CD4-positive, alpha-beta T cell treated with Interferon alpha-2 for 1 hour (primary cell): Measurements from ENCODE around the gene CCL13.
A peak's percentile ranks its signal among the peaks of the same experiment; 100 is the strongest.

ENCODE experiments used
- DNase-seq, 2 donors: peaks; one replicate each; pipeline ENCODE4 v3.0.0-alpha.2; 2020 to 2022

CCL13 gene

DNA sequence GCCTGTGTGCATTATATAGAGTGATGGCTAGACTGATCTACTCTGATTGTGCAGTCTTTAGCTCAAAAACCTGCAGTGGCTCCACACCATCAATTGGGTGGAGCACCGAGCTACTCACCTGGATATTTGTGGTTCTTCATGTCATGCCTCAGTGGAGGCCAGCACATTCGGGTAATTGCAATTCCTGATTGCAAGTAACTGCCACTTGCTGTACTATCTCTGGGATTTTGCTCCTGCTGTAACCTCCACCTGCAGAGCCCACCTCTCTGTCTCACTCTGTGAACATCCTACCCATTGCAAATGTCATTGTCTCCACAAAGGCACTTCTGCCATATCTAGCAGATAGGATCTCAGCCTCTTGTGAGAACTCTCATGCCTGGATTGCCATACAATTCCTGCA lies 8.5 kb downstream of the CCL13 start:
- no peak for DNase-seq

GRCh38 chr17:34365340-34365739 lies 9.1 kb downstream of the CCL13 start:
- DNase-seq: no peak

DNA sequence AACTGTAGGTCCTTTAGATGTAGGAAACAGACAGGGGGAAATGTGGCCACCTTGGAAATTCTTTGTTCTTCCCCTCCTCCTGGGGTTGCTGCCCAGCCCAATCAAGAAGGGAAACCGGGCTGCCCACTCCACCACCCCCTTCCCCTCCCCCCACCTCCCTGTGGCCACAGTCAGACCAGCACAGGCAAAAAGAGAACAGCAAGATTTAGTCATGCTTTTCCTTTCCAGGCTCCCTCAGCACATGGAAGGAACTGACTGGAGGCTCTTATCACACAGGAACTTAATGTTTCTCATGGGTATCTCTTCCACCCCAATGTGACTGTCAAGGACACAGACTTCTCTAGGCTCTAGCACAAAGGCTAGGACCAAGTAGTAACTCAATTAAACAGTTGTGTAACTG lies 9.7 kb downstream of the CCL13 start:
- no peak for DNase-seq

- DNase-seq: no peak
Measured at GRCh38 chr17:34366529-34367107, 10.3 kb downstream of the CCL13 start.

DNA sequence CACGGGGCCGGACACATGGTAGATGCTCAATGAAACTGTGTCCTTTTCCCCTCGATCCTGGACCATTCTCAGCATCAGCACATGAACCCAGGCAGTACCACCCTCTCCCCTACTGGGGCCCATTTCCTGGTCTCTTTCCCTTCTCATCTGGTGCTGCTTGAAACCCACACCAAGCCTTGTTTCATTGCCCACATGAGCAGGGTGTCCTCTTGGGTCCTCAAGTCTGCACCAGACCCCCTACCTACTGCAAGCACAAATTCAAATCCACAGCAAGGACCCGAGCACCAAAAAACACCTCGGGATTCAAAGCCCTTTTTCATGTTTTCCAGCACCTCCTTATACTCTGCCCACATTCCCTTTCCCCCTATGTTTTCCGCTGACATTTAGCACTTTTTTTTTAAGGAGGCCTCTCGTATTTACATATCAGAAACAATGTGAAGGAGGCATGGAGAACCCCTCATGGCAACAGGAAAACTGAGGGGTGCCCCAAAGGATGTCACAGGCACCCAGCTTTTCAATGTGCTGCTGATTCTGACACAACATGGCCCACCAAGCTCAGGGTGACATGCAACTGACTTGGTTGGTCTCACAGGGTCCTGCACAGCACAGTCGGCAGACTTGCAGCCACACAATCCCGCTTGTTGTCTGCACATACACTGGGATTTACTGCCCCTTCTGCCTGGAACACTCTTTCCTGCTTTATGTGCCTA lies 11.4 kb downstream of the CCL13 start:
- no peak for DNase-seq

GRCh38 chr17:34368196-34368945 lies 12.1 kb downstream of the CCL13 start:
- DNase-seq: no peak

DNA sequence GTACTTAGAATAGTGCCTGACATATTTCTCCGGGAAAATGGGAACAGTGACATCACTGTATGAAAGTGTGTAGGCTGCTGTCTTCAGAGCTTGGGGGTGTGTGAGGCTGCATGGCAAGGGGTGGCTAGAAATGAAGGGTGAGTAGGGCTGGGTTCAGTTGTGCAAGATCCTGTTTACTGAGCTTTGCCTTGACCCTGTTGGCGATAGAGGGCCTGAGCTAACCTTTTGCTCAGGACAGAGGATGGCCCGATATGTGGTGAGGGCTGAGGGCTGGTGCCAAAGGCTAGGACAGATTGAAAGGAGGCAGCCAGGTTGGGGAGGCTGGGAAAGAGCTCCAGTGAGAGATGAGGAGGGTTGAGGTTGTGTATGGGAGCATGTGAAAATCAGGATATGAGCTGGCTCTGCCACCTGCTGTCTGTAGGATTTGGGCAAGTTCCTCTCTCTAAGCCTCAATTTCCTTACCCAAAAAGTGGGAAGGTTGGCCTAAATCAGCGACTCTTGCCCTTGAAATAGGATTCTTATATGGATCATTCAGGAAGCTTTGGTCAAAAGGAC lies 12.7 kb downstream of the CCL13 start:
- no peak for DNase-seq

DNA sequence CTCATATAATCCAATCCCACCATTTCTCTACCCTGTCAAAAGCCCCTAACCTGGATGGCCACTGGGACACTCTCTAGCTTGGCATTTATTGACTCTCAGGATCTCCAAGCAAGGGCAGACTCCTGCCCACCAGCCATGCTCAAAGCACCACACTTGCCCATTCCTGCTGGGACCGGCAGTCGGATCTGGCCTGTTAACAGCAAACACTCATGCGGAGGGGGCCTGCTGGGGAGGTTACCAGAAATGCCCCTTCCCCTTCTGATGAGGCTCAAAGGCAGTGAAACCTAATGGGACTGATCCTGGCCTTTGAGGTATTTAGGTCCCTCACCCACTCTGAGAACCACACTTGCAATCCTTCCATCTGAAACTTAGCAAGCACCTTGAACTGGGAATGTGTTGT lies 13.3 kb downstream of the CCL13 start:
- no peak for DNase-seq

GRCh38 chr17:34370376-34370996 lies 14.2 kb downstream of the CCL13 start:
- DNase-seq: no peak

- DNase-seq: no peak
Measured at GRCh38 chr17:34370997-34371395, 14.7 kb downstream of the CCL13 start.

DNA sequence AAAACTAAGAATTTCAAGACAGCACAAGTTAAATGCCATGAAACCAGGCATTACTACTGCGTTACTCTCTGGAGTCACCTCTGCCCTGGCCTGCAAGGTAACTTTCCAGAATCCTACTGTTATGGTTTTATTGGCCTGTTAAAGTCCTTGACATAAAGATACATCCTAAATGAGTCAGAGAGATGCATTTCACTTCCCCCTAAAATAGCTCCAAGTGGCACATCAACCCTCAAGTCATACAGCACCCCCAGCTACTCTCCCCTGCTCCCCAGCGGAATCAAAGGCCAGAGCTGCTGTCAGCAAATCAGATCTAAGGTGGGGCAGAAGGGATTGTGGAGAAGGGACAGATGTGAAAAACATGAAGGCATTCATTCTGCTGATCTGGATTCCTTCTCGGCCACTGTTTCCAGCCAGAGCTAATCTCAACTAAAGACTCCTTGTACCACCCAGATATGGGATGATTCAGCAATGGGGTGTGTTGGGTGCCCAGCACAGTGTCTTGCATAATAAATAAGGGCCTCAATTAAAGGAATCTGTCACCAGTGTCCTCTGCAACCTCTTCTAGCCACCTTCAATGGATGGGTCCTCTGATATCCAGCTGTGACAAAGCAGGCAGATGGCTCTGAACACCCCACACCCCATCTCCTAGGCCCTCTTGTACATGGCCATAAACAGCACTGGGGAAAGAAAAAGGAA lies 15.3 kb downstream of the CCL13 start:
- DNase-seq: no peak

- DNase-seq: no peak
Measured at GRCh38 chr17:34374457-34374856, 18.2 kb downstream of the CCL13 start.

DNA sequence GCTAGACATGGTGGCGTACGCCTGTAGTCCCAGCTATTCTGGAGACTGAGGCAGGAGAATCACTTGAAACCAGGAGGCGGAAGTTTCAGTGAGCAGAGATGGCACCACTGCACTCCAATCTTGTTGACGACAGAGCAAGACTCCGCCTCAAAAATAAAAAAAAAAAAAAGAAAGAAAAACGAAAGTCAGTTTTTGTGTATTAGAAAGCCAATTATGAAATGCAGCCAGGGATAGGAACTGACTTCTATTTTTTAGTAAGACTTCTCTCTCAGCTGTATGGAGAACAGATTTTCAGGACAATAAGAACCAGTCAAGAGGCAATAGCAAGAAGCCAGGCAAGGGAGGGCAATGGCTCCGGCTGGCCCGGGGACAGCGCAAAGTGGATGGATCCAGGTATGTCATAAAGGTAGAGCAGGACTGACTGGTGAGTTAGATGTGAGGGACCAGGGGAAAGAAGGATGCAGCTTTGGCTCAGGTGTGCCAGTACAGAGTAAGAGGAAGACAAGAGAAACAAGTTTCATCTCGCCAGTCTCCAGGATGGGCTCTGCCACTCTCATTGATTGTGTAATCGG lies 19.2 kb downstream of the CCL13 start:
- no peak for DNase-seq

- no peak for DNase-seq
Measured at GRCh38 chr17:34377078-34377823, 21.0 kb downstream of the CCL13 start.

- DNase-seq: peak; percentile 9 to 39
Measured at GRCh38 chr17:34378664-34379101, 22.4 kb downstream of the CCL13 start.

DNA sequence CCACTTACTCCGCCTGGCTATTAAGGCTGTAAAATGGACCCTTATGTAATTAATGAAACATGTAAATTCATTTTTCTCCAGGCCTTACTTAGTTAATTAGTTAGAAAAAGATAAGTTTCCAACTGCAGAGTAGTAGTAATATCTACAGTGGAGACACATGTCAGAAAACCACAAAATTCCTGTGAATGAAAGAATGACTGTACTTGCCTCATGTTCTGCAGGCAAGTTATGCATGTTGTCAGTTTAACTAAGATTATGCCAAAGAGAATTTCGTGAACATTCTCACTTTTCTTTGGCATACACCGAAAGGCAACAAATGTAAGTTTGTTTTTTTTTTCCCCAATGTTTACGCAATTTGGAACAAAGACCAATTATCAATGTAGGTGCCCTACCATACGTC lies 23.6 kb downstream of the CCL13 start:
- no peak for DNase-seq

DNA sequence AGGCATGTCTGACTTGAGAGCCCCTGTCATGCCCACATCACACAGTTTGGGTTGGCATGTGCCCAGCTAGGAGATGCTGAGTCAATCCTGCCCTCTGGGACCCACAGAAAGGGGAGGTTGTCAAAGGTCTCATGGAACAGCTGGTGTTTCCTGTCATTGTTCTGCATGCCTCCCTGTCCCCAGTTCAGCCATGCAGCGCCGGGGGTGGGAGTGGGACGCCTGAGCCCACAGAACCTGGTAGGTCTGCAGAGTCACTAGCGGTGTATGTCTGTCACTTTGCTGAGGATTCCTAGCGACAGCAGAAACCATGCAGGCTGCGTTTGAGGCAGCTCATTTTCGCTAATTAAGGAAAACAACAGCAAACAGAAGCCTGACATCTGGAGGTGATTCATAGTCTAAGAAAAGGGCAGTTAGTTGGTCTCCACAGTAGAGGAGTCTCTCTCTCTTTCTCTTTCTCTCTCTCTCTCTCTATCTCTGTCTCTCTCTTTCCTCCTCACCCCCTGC lies 26.4 kb downstream of the CCL13 start:
- DNase-seq: no peak

DNA sequence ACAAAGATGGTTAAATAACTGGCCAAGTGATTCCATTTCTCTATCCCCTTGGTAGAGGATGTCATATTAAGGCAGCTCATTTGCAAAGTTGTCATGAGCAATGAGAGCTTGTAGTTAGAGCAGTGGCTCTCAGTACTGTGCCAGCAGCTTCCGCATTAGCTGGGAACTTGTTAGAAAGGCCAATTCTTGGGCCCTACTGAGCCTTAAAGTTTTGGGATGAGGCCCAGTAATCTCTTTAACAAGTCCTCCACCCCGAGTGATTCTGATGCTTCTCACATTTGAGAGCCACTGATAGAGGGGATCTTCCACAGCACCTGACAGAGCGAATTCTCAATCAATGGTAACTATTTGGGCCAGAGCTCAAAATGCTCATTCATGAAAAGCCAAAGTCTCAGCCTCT lies 26.9 kb downstream of the CCL13 start:
- no peak for DNase-seq

DNA sequence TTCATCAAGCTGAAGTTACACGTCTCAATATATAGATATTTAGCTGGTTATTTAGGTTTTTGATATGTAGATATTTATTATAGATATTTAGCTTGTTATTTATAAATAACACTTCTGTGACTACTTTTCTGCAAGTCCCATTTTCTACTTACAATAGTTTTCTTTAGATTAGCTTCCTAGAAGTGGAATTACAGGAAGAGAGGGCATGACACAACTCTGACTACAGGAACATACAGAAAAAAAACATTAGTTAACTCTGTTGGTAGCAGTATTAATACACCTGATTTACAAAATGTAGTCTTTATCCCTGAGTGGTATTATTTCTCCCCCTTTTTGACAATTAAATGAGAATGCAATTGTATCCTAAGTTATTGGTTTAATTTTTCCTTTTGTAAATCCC lies 28.0 kb downstream of the CCL13 start:
- DNase-seq: no peak

- DNase-seq: no peak
Measured at GRCh38 chr17:34384822-34385605, 28.7 kb downstream of the CCL13 start.

GRCh38 chr17:34386343-34386696 lies 30.0 kb downstream of the CCL13 start:
- no peak for DNase-seq
